Caco-2 (cell line): ENCODE measurements around the gene CREB5. TPM values are rescaled to one million over a fixed set of nuclear protein-coding genes. Genes with fewer than 3 reads are reported as not detected.

Experiments
- BruUV-seq: library from RNA; stranded (reverse); fragments of 400-500 nt; replicated peaks from 2 replicates; lab custom pipeline; 2021; lab: Mats Ljungman, UMichigan
- CTCF ChIA-PET: fragments of 300-600 bp; sonication (Branson Sonifier 250); formaldehyde crosslinking; loops from one replicate; lab custom pipeline; 2022; ENCODE audit warnings: antibody characterized with exemption; lab: Charles Lee
- POLR2A ChIA-PET: fragments of 300-600 bp; sonication (Branson Sonifier 250); formaldehyde crosslinking; loops from one replicate; lab custom pipeline; 2022; ENCODE audit warnings: antibody characterized with exemption; lab: Charles Lee
- DNase-seq, 2 experiments: peaks; one replicate each; pipeline versions ENCODE4 v3.0.0 to v3.0.0-alpha.2; 2020 to 2022
- H3K27me3 ChIP-seq: replicated peaks from 2 replicates; pipeline ENCODE4 v1.6.0; 2011; ENCODE audit warnings: low read length; ENCODE audit not compliant: control insufficient read depth, insufficient read depth
- H3K36me3 ChIP-seq: 2 replicates; pipeline ENCODE4 v1.5.1; 2011; ENCODE audit warnings: low read length; ENCODE audit not compliant: control insufficient read depth, insufficient read depth
- H3K4me1 ChIP-seq: fragments of 250-450 bp; sonication (Bioruptor Pico); 2 replicates; pipeline ENCODE4 v1.5.1; 2020; ENCODE audit warnings: mild to moderate bottlenecking
- H3K4me3 ChIP-seq: 2 replicates; pipeline ENCODE4 v1.5.1; 2011; ENCODE audit warnings: low read depth, mild to moderate bottlenecking, control low read depth, low read length
- H3K9me3 ChIP-seq: fragments of 250-450 bp; sonication (Bioruptor Pico); 2 replicates; pipeline ENCODE4 v1.5.1; 2020; ENCODE audit warnings: mild to moderate bottlenecking, moderate library complexity
- H3K27ac Mint-ChIP-seq: one replicate; pipeline ENCODE4 v1.8.0; 2022; ENCODE audit warnings: mixed read lengths; ENCODE audit not compliant: unreplicated experiment
- H3K27me3 Mint-ChIP-seq: one replicate; pipeline ENCODE4 v1.8.0; 2022; ENCODE audit warnings: mixed read lengths; ENCODE audit not compliant: insufficient read depth, unreplicated experiment
- H3K36me3 Mint-ChIP-seq: one replicate; pipeline ENCODE4 v1.8.0; 2022; ENCODE audit warnings: mild to moderate bottlenecking, mixed read lengths; ENCODE audit not compliant: insufficient read depth, unreplicated experiment
- H3K4me1 Mint-ChIP-seq: one replicate; pipeline ENCODE4 v1.8.0; 2022; ENCODE audit warnings: low read depth, mixed read lengths; ENCODE audit not compliant: unreplicated experiment
- H3K4me3 Mint-ChIP-seq: one replicate; pipeline ENCODE4 v1.8.0; 2022; ENCODE audit warnings: mild to moderate bottlenecking, moderate library complexity, mixed read lengths; ENCODE audit not compliant: unreplicated experiment
- H3K9me3 Mint-ChIP-seq: one replicate; pipeline ENCODE4 v1.8.0; 2022; ENCODE audit warnings: mixed read lengths; ENCODE audit not compliant: unreplicated experiment
- CTCF ChIP-seq, 2 experiments: fragments of 200-600 bp in 1 of 2; IDR thresholded peaks; 1 replicate in 1 of 2; 2 replicates in 1 of 2; pipeline versions ENCODE4 v1.5.1 to v1.8.0; 2011 to 2022; ENCODE audit warnings: antibody characterized with exemption in 1 of 2, control low read depth in 1 of 2, inconsistent platforms in 1 of 2, low read depth in 1 of 2, low read length in 1 of 2, mild to moderate bottlenecking in 1 of 2, moderate library complexity in 1 of 2; ENCODE audit not compliant: insufficient read depth in 1 of 2, severe bottlenecking in 1 of 2, unreplicated experiment in 1 of 2
- intact Hi-C: fragments of 100-400 bp; cut with micrococcal nuclease; formaldehyde crosslinking; loops from one replicate; pipeline ENCODE4 v1.10.0; 2022; ENCODE audit not compliant: unreplicated experiment
- total RNA-seq: library from RNA; stranded (reverse); gene quantifications from 2 replicates; pipeline ENCODE4 v1.2.3, GENCODE V29; 2022

Gene CREB5
- total RNA-seq, 1 experiment from 2014 or later = 9.1 TPM

GRCh38 chr7:28725911-28726310, 313.6 kb downstream of the CREB5 start:
- TF ChIP-seq CTCF (IDR thresholded peaks at IDR 0.05; ENCODE audit: insufficient read depth in 1 of 2, low read depth in 1 of 2, low read length in 1 of 2, severe bottlenecking in 1 of 2, unreplicated experiment in 1 of 2) = no peak
- intact Hi-C loops = no loop called here
- Histone ChIP-seq H3K9me3 (no peaks in the 10 kb centered on the region), H3K4me3 (no peak overlapping the region), H3K36me3 (no peaks in the 10 kb centered on the region), H3K27me3 (no peaks in the 10 kb centered on the region), H3K4me1 (no peaks in the 10 kb centered on the region)
- Mint-ChIP-seq H3K4me1 (no peaks in the 10 kb centered on the region), H3K27ac (no peak overlapping the region), H3K4me3 (no peak overlapping the region), H3K9me3 (no peaks in the 10 kb centered on the region), H3K36me3 (no peaks in the 10 kb centered on the region), H3K27me3 (no peaks in the 10 kb centered on the region)
- POLR2A ChIA-PET = no interaction called here
- CTCF ChIA-PET = no interaction called here
- no TSS peak for BruUV-seq
- no peak for DNase-seq

GRCh38 chr7:28726555-28726954, 314.2 kb downstream of the CREB5 start:
- no peaks in the 10 kb centered on the region for H3K27me3 ChIP-seq
- BruUV-seq = no TSS peak
- CTCF ChIA-PET = no interaction called here
- Mint-ChIP-seq H3K27ac (no peak overlapping the region), H3K9me3 (no peaks in the 10 kb centered on the region), H3K4me3 (no peak overlapping the region), H3K27me3 (no peaks in the 10 kb centered on the region), H3K36me3 (no peaks in the 10 kb centered on the region), H3K4me1 (no peaks in the 10 kb centered on the region)
- H3K36me3 ChIP-seq = no peaks in the 10 kb centered on the region
- no peak overlapping the region for H3K4me3 ChIP-seq
- intact Hi-C loops = no loop called here
- TF ChIP-seq CTCF (IDR thresholded peaks at IDR 0.05; ENCODE audit: insufficient read depth in 1 of 2, low read depth in 1 of 2, low read length in 1 of 2, severe bottlenecking in 1 of 2, unreplicated experiment in 1 of 2) = no peak
- H3K9me3 ChIP-seq = no peaks in the 10 kb centered on the region
- POLR2A ChIA-PET = no interaction called here
- no peaks in the 10 kb centered on the region for H3K4me1 ChIP-seq
- DNase-seq = no peak

- Mint-ChIP-seq H3K27me3 (no peaks in the 10 kb centered on the region), H3K4me1 (no peaks in the 10 kb centered on the region), H3K9me3 (no peaks in the 10 kb centered on the region), H3K4me3 (no peak overlapping the region), H3K36me3 (no peaks in the 10 kb centered on the region), H3K27ac (no peak overlapping the region)
- intact Hi-C loops = no loop called here
- TF ChIP-seq CTCF (IDR thresholded peaks at IDR 0.05; ENCODE audit: insufficient read depth in 1 of 2, low read depth in 1 of 2, low read length in 1 of 2, severe bottlenecking in 1 of 2, unreplicated experiment in 1 of 2) = no peak
- no peaks in the 10 kb centered on the region for H3K36me3 ChIP-seq
- no peaks in the 10 kb centered on the region for H3K27me3 ChIP-seq
- no peak for DNase-seq
- CTCF ChIA-PET = no interaction called here
- no peak overlapping the region for H3K4me3 ChIP-seq
- POLR2A ChIA-PET = no interaction called here
- H3K4me1 ChIP-seq = no peaks in the 10 kb centered on the region
- no TSS peak for BruUV-seq
- H3K9me3 ChIP-seq = no peaks in the 10 kb centered on the region
Measured at GRCh38 chr7:28729281-28729680, 317.0 kb downstream of the CREB5 start.
